Ishikawa (cell line): ENCODE data around the gene DBF4B.

Experiments
- YY1 ChIP-seq: IDR thresholded peaks from 2 replicates; pipeline ENCODE4 v1.6.1; 2012; ENCODE audit warnings: low read depth
- TF ChIP-seq, protein P1 (sequence below): IDR thresholded peaks from 2 replicates; pipeline ENCODE4 v1.6.1; 2012

DNA sequence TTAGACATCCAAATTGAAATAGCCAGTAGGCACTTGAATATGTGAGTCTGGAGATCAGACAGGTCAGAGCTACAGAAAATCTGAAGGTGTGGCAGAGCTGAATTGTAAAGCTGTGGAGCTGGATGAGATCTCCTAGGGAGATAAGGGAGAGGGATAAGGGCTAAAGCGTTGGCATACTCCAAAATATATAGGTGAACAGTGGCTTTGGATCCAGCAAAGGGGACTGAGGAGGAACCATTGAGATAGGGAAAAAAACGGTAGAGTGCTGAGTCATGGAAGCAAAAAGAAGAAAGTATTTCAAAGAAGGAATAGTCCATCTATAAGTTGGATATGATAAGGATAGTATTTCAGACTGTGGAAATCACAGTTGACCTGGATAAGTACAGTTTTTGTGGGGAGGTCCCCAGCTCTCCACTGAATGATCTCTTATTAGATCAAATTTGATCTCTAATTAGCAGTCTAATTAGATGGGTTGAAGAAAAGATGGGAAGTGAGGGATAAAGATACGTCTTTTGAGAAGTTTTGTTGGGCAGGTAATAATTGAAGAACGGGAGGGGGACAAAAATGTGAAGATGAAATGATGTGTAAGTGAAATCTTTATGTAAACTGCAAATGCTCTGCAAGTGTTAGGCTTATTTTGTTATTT is 587 bp upstream of the DBF4B start:
- no peak for TF ChIP-seq YY1
- TF ChIP-seq, protein P1, sequence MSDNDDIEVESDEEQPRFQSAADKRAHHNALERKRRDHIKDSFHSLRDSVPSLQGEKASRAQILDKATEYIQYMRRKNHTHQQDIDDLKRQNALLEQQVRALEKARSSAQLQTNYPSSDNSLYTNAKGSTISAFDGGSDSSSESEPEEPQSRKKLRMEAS, result no peak
